Mesenchymal stem cell (in vitro differentiated cells and primary cell): ENCODE results near the gene GRAP2.
A peak's percentile ranks its signal among the peaks of the same experiment; 100 is the strongest.

Experiments used
- DNase-seq: peaks from one replicate; pipeline ENCODE4 v3.0.0-alpha.2; 2013
- H2AFZ ChIP-seq: one replicate; pipeline ENCODE4 v1.6.1; 2013; ENCODE audit warnings: low read depth, mild to moderate bottlenecking, control low read depth, inconsistent platforms, low read length, moderate library complexity
- H2AK5ac ChIP-seq: 2 replicates; pipeline ENCODE4 v1.6.1; 2013; ENCODE audit warnings: low read length, moderate library complexity, mild to moderate bottlenecking, inconsistent platforms; ENCODE audit not compliant: severe bottlenecking
- H2BK120ac ChIP-seq: one replicate; pipeline ENCODE4 v1.6.1; 2013; ENCODE audit warnings: low read depth, mild to moderate bottlenecking, inconsistent platforms, low read length, moderate library complexity
- H2BK12ac ChIP-seq, 2 experiments: one replicate each; pipeline ENCODE4 v1.6.1; 2013; ENCODE audit warnings: inconsistent platforms in 2 of 2, low read length in 2 of 2, mild to moderate bottlenecking in 2 of 2, moderate library complexity in 2 of 2, control low read depth in 1 of 2
- H2BK15ac ChIP-seq: one replicate; pipeline ENCODE4 v1.6.1; 2013; ENCODE audit warnings: mild to moderate bottlenecking, low read depth, inconsistent platforms; ENCODE audit not compliant: poor library complexity, severe bottlenecking
- H2BK5ac ChIP-seq: 2 replicates; pipeline ENCODE4 v1.6.1; 2013; ENCODE audit warnings: low read depth, mild to moderate bottlenecking, low read length, control low read depth, inconsistent platforms; ENCODE audit not compliant: poor library complexity, severe bottlenecking
- H3K14ac ChIP-seq, 2 experiments: one replicate each; pipeline ENCODE4 v1.6.1; 2013; ENCODE audit warnings: inconsistent platforms in 2 of 2, low read length in 2 of 2, control low read depth in 1 of 2, mild to moderate bottlenecking in 1 of 2, moderate library complexity in 1 of 2
- H3K18ac ChIP-seq, 2 experiments: one replicate each; pipeline ENCODE4 v1.6.1; 2013; ENCODE audit warnings: inconsistent platforms in 2 of 2, low read length in 2 of 2, control low read depth in 1 of 2, low read depth in 1 of 2, mild to moderate bottlenecking in 1 of 2
- H3K23ac ChIP-seq, 2 experiments: one replicate each; pipeline ENCODE4 v1.6.1; 2013; ENCODE audit warnings: inconsistent platforms in 2 of 2, low read length in 2 of 2, mild to moderate bottlenecking in 2 of 2, moderate library complexity in 2 of 2, control low read depth in 1 of 2
- H3K27ac ChIP-seq: 2 replicates; pipeline ENCODE4 v1.5.1; 2013; ENCODE audit warnings: mild to moderate bottlenecking, moderate library complexity, low read length, control low read depth, inconsistent platforms; ENCODE audit not compliant: poor library complexity, severe bottlenecking
- H3K27me3 ChIP-seq, 2 experiments: 2 replicates each; pipeline versions ENCODE4 v1.6.1 to v1.7.0; 2013; ENCODE audit warnings: low read length in 2 of 2, mild to moderate bottlenecking in 2 of 2, moderate library complexity in 2 of 2, control low read depth in 1 of 2, inconsistent platforms in 1 of 2; ENCODE audit not compliant: control insufficient read depth in 1 of 2, insufficient read depth in 1 of 2
- H3K36me3 ChIP-seq, 2 experiments: 2 replicates each; pipeline versions ENCODE4 v1.6.1 to v1.7.0; 2013; ENCODE audit warnings: low read length in 2 of 2, control low read depth in 1 of 2, inconsistent platforms in 1 of 2, low read depth in 1 of 2, mild to moderate bottlenecking in 1 of 2; ENCODE audit not compliant: insufficient read depth in 2 of 2, control insufficient read depth in 1 of 2
- H3K4ac ChIP-seq, 2 experiments: one replicate each; pipeline ENCODE4 v1.6.1; 2013; ENCODE audit warnings: inconsistent platforms in 2 of 2, low read length in 2 of 2, mild to moderate bottlenecking in 2 of 2, moderate library complexity in 2 of 2, control low read depth in 1 of 2, low read depth in 1 of 2
- H3K4me1 ChIP-seq: 2 replicates; pipeline ENCODE4 v1.6.1; 2013; ENCODE audit warnings: low read depth, low read length, control low read depth; ENCODE audit not compliant: control insufficient read depth, insufficient read depth
- H3K4me2 ChIP-seq: 2 replicates; pipeline ENCODE4 v1.6.1; 2013; ENCODE audit warnings: low read length, mild to moderate bottlenecking, inconsistent platforms; ENCODE audit not compliant: poor library complexity, severe bottlenecking
- H3K4me3 ChIP-seq, 2 experiments: 2 replicates each; pipeline versions ENCODE4 v1.5.1 to v1.7.0; 2013; ENCODE audit warnings: low read length in 2 of 2, mild to moderate bottlenecking in 2 of 2, control low read depth in 1 of 2, low read depth in 1 of 2; ENCODE audit not compliant: insufficient read depth in 1 of 2
- H3K79me1 ChIP-seq: replicated peaks from 2 replicates; pipeline ENCODE4 v1.6.1; 2013; ENCODE audit warnings: mild to moderate bottlenecking, control low read depth, low read length, inconsistent platforms; ENCODE audit not compliant: poor library complexity, severe bottlenecking
- H3K9ac ChIP-seq: 2 replicates; pipeline ENCODE4 v1.7.0; 2013; ENCODE audit warnings: mild to moderate bottlenecking, low read length, moderate library complexity
- H3K9me3 ChIP-seq: 2 replicates; pipeline ENCODE4 v1.7.0; 2013; ENCODE audit warnings: mild to moderate bottlenecking, low read length; ENCODE audit not compliant: control insufficient read depth
- H4K8ac ChIP-seq: one replicate; pipeline ENCODE4 v1.6.1; 2013; ENCODE audit warnings: inconsistent platforms, mild to moderate bottlenecking, low read length, moderate library complexity
- H4K91ac ChIP-seq: one replicate; pipeline ENCODE4 v1.6.1; 2013; ENCODE audit warnings: mild to moderate bottlenecking, low read length, inconsistent platforms
- WGBS: methylation state at CpG from one replicate; pipeline ENCODE4 v1.1.7; 2013; ENCODE audit warnings: mixed read lengths; 5-methylcytosine and 5-hydroxymethylcytosine counted together

GRAP2 gene

DNA sequence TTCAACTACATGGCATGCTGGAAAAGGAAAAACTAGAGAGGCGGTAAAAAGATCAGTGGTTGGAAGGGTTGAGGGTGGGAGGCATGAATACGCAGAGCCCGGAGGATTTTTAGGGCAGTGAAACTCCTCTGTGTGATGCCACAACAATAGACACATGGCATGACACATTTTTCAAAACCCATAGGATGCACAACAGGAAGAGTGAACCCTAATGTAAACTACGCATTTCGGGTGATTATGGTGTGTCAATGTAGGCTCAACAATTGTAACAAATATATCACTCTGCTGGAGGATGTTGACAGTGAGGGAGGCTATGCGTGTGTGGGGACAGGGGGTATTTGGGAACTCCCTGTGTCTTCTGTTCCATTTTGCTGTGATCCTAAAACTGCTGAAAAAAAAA is 78.2 kb downstream of the GRAP2 start:
- Histone ChIP-seq H3K79me1 (no peaks in the 10 kb centered on the region), H3K9me3 (no peaks in the 10 kb centered on the region), H4K8ac (no peak overlapping the region), H3K4ac (no peak overlapping the region), H3K36me3 (no peaks in the 10 kb centered on the region), H3K18ac (no peak overlapping the region), H2BK15ac (no peak overlapping the region), H3K4me3 (no peak overlapping the region), H3K4me1 (no peaks in the 10 kb centered on the region), H3K27me3 (peaks cover 47 to 70% of the 10 kb centered on the region in 2 experiments), H3K9ac (no peak overlapping the region), H3K23ac (no peak overlapping the region), H2AFZ (no peak overlapping the region), H3K4me2 (no peak overlapping the region), H3K27ac (no peak overlapping the region), H2BK120ac (no peak overlapping the region), H2BK12ac (no peak overlapping the region), H3K14ac (no peak overlapping the region), H4K91ac (no peak overlapping the region), H2AK5ac (no peak overlapping the region), H2BK5ac (no peak overlapping the region)
- DNase-seq: no peak
- 81% methylated on average over 5 of the region's 6 CpGs for WGBS

DNA sequence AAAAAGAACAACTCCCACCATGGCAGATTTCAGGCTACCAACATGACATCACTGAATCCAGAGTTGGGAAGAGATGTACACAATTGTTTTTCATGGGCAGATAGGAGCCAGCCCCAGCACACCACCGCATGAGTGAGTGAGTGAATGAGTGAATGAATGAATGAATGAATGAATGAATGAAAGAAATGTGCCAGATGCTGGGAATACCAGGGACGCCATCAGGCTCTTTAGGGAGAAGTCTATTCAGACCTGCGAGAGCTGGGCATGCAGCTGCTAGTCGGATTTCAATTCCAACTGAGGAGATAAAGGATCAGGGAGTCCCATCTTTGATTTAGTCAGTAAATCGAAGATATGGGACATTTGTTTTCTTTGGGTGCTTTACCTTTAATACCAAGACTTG is 78.6 kb downstream of the GRAP2 start:
- Histone ChIP-seq H2AFZ (no peak overlapping the region), H2BK12ac (no peak overlapping the region), H3K9me3 (no peaks in the 10 kb centered on the region), H2BK120ac (no peak overlapping the region), H3K79me1 (no peaks in the 10 kb centered on the region), H3K18ac (no peak overlapping the region), H3K4ac (no peak overlapping the region), H3K23ac (no peak overlapping the region), H2BK15ac (no peak overlapping the region), H4K8ac (no peak overlapping the region), H2BK5ac (no peak overlapping the region), H2AK5ac (no peak overlapping the region), H3K27me3 (peaks cover 50 to 66% of the 10 kb centered on the region in 2 experiments), H3K27ac (no peak overlapping the region), H3K4me1 (no peaks in the 10 kb centered on the region), H3K36me3 (no peaks in the 10 kb centered on the region), H4K91ac (no peak overlapping the region), H3K14ac (no peak overlapping the region), H3K4me2 (no peak overlapping the region), H3K4me3 (no peak overlapping the region), H3K9ac (no peak overlapping the region)
- whole genome bisulfite sequencing: 75% methylated on average over 5 of the region's 5 CpGs
- DNase-seq: no peak

DNA sequence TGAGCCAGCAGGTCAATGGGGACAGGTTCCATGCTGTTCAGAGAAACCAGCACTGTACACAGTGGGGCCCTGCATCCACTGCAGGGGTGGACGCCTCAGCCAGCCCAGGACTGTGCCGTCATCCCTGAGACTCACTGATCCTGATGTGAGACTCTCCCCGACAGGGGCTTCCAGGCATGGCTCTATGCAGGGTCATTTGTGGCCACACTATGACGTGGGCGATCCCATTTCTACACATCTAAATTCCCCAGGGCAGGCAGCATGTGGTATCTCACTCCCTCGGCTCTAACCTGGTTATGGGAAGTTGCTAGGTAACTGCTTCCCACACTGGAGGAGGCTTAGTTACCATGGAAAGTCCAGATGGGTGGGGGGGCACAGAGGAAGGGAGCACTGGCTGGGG is 79.7 kb downstream of the GRAP2 start:
- Histone ChIP-seq H2BK5ac (peak overlapping the region; percentile 11), H3K27ac (no peak overlapping the region), H2BK120ac (no peak overlapping the region), H3K36me3 (no peaks in the 10 kb centered on the region), H3K9ac (no peak overlapping the region), H2BK12ac (no peak overlapping the region), H4K91ac (no peak overlapping the region), H3K9me3 (no peaks in the 10 kb centered on the region), H3K4ac (no peak overlapping the region), H3K4me1 (peaks cover 2% of the 10 kb centered on the region), H3K14ac (no peak overlapping the region), H2AFZ (no peak overlapping the region), H4K8ac (no peak overlapping the region), H2BK15ac (no peak overlapping the region), H2AK5ac (no peak overlapping the region), H3K18ac (no peak overlapping the region), H3K4me2 (no peak overlapping the region), H3K4me3 (no peak overlapping the region), H3K27me3 (peaks cover 47 to 62% of the 10 kb centered on the region in 2 experiments), H3K79me1 (no peaks in the 10 kb centered on the region), H3K23ac (no peak overlapping the region)
- no peak for DNase-seq
- WGBS: 77% methylated on average over 4 of the region's 6 CpGs

DNA sequence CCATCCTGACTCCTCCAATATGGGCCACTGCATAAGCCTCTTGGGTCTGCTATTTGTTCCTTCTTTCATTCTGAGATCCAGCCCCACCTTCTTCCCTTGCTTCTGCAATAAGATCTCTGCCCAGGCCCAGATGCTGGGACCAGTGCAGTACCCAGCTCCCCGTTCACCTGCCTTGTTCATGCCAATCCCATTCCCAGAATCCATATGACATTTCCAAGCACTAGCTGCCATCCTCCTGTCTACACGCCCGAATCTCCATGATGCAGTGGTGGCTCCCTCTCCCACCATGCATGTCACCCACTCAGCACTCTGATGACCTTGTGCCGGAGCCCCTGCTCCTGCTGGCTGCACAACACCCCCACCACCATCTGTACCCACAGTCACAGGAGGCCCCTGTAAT is 82.5 kb downstream of the GRAP2 start:
- Histone ChIP-seq H3K9me3 (no peaks in the 10 kb centered on the region), H3K18ac (no peak overlapping the region), H3K14ac (no peak overlapping the region), H3K4me1 (peaks cover 2% of the 10 kb centered on the region), H3K4me2 (no peak overlapping the region), H3K23ac (no peak overlapping the region), H3K4ac (no peak overlapping the region), H3K27me3 (peaks cover 34 to 48% of the 10 kb centered on the region in 2 experiments), H2BK15ac (no peak overlapping the region), H2BK5ac (no peak overlapping the region), H3K79me1 (no peaks in the 10 kb centered on the region), H2BK12ac (no peak overlapping the region), H3K4me3 (no peak overlapping the region), H2AFZ (no peak overlapping the region), H2BK120ac (no peak overlapping the region), H4K91ac (no peak overlapping the region), H3K27ac (no peak overlapping the region), H3K9ac (no peak overlapping the region), H2AK5ac (no peak overlapping the region), H4K8ac (no peak overlapping the region), H3K36me3 (no peaks in the 10 kb centered on the region)
- DNase-seq: no peak
- WGBS: 90% methylated on average over 4 of the region's 4 CpGs
